Suppressor macrophage (primary cell): ENCODE results near the gene MEPE.

ENCODE experiments used
- DNase-seq, 4 experiments: peaks; one replicate each; pipeline ENCODE4 v3.0.0-alpha.2; 2020 to 2022

Gene MEPE

GRCh38 chr4:87884976-87885549 is 52.3 kb downstream of the MEPE start:
- no peak for DNase-seq

GRCh38 chr4:87886083-87886482 is 53.3 kb downstream of the MEPE start:
- no peak for DNase-seq

GRCh38 chr4:87890753-87891152 is 58.0 kb downstream of the MEPE start:
- peak in 2 of 4 experiments; percentile 54 to 55 for DNase-seq

- DNase-seq: peak; percentile 78 to 94 (median 88)
Measured at GRCh38 chr4:87895964-87896621, 63.3 kb downstream of the MEPE start.
